ENCODE results near the gene CHD6.

The CHD6 gene

DNA sequence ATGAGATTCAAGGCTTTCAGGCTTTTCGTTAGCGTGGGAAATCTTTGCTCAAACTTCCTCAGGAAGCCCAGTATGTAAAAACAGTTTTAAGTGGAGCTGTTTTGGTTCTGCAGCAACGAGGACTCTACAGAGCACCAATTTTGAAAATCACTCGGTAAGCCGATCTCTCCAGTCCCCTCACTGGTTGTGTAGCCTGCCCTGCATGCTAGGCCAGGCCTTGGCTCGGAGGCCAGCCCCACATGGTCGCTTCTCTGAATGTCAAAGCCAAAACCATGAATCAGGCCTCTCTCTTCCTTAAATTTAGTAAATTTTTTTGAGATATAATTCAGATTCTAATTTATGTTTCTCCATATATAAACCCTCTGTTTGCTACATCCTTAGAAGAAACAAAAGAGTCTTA lies 108.0 kb downstream of the CHD6 start:
- DNase-seq (ENCODE audit: extremely low read depth in 1 of 2, low read depth in 1 of 2), result no peak

DNA sequence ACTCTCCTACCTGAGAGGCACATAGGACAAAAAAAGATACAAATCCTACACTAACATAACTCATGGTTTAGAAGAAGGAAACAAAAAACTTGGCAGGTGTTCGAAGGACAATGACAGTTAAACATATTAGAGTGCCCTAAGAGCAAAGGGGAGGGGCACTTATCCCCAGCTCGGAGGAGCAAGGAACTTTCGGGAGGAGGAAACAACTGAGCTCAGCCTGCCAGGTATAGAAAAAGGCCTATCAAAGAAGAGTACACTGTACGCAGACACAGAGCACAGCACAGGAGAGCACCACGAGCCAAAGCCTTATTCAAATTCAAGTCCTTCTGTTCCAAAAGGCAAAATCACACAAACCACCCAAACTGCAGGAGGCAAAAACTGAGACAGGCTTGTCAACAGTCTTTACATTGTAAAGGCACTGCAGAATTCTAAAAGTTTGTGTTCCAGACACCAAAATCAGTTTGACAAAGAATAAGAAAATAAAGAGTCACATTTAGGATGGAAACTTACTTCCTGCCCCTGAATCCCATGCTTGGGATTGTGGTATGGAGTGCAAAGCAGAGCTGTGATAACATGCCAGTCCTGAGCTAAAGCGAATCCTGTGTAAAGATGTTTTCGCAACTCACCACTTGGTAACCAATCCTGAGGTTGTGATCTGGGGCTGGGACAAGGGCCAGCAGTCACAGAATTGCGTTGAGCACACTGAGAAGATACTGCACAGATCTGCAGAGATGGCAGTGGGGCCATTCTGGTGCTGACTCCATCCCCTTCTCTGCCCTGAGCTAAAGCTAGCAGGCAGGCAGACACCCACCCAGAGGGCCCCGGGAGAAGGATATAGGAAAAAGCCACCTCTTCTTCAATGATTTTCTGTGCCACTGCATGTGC lies 108.6 kb downstream of the CHD6 start:
- DNase-seq (ENCODE audit: extremely low read depth in 1 of 2, low read depth in 1 of 2), result no peak

DNA sequence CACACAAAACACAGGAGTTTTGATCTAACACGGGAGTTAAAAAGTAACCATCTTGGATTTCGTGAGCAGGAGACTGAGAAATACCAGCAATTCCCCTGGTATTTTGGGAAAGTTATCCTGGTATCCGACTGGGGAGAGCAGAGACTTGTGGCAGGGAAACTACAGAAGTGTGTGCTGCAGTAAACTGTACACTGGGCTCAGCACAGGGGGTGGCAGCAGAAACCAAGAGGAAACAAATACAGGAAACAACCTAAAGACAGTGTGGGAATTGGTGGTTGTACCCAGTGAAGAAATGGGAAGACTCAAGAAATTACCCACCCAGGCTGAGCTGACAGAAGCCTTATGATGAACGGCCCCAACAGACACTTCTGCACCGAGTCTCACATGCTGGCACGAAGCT lies 109.8 kb downstream of the CHD6 start:
- DNase-seq (ENCODE audit: extremely low read depth in 1 of 2, low read depth in 1 of 2), result no peak

DNA sequence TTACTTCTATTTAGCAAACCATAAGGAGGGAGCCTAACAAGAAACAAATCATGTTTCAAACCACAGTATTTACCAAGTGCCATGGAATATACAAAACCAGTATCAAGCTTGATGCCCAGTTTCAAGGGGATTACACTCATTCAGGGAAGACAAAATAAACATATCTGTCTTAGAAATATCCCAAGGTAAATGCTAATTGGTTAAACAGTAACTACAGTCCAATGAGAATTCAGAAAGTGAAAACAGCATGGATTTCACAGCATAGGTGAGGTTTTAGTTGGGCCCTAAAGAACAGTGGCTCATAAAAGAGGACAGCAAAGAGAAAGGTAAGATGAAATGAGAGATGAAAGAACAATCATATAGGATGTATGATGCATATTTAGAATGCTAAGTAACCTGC lies 110.3 kb downstream of the CHD6 start:
- DNase-seq (ENCODE audit: extremely low read depth in 1 of 2, low read depth in 1 of 2), result no peak

DNA sequence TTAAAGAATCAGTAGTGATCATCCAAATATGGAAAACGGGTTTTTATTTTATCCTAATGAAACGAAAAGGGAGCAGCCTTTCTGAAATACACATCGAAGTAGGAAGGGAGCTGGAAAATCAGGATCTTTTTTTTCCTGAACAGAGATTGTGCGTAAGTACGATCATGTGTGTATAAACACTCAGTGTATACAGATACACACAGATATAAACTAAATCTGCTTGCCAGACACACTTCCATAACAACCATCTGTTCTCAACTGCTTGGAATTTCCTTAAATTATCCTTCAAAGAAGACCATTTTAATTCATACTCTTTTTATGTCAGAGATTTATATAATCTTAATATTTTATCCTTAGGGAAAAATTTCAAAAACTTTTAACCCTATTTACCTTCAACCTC lies 110.7 kb downstream of the CHD6 start:
- no peak for DNase-seq (ENCODE audit: extremely low read depth in 1 of 2, low read depth in 1 of 2)

DNA sequence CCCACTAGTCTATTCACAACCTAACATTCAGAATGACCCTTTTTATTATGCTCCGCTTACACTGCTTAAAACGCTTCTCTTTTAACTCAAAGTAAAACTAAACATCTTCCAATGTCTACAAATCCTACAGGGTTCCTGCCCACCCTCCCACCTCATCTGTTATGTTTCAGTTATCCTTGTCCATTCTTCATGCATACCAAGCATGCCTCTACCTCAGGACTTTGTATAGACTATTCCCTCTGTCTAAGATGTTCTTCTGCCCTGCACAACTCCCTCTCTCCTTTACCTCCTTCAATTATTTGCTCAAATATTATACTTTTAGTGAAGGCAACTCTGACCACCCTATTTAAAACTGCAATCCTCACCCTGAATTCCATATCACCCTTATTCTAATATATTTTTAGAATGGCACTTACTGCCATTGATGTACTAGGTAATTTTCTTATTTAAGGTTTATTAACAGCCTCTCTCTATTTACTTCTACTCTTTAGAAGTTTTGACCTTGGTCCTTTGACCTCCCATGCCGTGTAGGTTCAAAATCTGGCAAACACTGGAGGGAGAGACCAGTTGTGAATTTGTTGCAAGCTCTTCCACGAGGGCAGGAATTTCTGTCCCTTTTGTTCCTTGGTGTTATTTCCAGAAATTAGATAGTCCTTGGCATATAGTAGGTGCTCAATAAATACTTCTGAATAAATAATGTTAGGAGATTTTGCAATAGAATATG lies 111.8 kb downstream of the CHD6 start:
- DNase-seq (ENCODE audit: extremely low read depth in 1 of 2, low read depth in 1 of 2), result no peak

DNA sequence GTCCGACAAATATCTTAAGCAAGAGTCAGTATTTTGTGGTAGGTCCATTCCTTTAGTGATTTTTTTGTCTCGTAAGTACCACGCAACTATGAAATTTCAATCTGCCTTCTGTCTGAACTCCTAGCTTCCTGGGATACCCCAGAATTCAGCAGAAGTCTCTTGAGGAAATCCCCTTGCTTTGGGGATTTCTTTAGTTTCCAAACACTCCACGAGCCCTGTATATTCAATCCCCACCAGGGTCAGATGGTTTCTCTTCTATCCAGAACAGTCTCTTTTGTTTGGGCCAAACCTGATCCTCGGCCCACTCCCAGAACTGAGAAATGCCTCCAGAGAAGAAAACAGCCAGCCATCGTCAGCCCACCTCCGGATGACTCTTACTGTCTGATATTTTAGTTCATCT lies 113.0 kb downstream of the CHD6 start:
- no peak for DNase-seq (ENCODE audit: extremely low read depth in 1 of 2, low read depth in 1 of 2)

DNA sequence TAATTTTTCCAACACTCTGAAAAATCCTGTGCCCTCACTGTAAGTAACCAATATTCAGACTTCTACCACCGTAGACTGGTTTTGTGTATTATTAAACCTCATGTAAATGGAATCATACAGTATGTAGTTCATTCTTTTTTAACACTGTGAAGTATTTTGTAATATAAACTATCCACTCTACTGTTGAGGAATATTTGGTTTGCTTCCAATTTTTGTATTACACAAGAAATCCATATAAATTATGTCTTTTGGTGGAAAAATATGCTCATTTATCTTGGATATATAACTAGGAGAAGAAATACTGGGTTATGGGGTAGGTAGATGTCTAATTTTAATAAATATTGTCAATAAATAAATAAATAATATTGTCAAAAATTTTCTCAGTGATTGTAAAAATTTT lies 116.8 kb downstream of the CHD6 start:
- DNase-seq (ENCODE audit: extremely low read depth in 1 of 2, low read depth in 1 of 2), result no peak

DNA sequence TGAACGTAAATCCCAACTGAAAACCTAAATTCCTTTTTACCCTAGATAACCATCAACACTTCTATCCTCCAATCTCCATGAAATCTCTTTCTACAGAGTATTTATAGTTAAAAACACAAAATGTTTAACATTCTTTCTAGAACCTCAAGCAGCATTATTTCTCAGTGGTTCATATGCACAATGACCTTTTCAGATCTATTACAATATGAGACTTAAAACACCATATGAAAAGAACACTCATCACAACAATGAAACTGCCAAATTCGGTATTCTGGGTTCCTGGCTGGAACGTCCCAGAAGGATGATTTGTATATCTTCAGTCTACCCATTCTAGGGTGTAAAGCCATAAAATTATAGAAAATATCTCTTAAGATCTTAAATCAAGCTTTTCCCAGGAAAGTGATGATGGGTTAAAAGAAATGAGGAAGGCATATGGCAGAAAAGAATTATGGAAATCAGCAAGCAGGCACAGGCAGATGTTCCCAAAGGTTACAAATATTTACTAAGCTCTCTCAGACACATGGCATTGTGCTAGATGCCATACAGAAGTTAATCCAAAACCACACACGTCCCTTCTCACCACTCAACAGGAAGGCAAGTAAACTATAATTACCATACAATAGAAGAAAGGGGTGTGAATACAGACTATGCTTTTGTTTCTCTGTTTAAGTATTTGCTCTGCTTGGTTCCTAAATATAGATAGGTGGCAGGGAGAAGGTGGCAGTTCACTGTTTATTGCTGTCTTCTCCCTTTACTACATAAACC lies 118.0 kb downstream of the CHD6 start:
- DNase-seq (ENCODE audit: extremely low read depth in 1 of 2, low read depth in 1 of 2), result no peak

DNA sequence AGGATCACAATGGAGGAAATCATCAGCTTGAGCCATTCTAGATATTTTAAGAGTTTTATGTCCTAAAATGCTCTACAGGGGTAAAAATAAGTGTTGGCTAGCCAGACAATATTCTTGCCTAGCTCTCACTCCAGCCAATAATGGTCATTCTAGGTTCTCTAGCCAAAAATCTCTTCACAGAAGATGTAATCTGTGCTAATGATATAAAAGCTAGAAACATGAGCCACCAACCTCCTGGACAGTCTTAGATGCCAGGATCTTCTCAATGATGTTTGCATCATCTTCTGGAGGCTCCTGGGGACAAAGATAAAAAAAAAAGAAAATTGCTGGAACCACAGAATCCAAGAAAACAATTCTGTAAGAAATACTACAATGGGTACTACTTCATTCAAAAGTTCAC lies 119.1 kb downstream of the CHD6 start:
- DNase-seq (ENCODE audit: extremely low read depth in 1 of 2, low read depth in 1 of 2), result no peak

DNA sequence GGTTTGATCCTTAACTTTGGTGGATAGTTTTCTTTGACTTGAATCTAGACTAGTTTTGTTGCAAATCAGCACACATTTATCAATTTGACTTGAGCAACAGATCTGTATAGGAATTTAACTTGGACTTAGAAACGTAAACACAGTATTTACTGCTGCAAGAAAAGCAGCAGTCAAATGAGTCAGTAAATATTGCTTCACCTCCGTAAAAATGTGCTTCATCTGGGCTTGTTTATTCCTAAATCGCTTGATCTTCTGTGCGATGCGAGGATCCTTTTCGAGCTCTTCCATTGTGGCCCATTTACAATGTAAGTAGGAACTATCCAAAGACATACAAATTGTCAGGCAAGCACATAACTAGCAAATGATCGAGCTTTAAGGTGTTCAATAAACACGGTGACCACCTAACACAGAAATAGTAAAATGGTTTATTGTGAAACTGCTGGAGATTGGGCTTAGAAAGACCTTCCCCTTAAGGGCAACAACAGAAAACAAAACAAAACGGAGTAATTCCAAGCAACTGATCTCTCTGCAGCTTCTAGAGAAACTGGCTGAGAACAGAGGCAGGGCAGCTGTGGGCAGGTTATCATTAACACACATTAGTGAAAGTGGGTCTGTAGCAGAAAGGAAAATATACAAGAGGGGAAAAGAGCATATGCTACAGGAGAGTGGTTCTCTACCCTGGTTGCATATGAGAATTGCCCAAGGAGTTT lies 120.8 kb downstream of the CHD6 start:
- DNase-seq (ENCODE audit: extremely low read depth in 1 of 2, low read depth in 1 of 2), result no peak

DNA sequence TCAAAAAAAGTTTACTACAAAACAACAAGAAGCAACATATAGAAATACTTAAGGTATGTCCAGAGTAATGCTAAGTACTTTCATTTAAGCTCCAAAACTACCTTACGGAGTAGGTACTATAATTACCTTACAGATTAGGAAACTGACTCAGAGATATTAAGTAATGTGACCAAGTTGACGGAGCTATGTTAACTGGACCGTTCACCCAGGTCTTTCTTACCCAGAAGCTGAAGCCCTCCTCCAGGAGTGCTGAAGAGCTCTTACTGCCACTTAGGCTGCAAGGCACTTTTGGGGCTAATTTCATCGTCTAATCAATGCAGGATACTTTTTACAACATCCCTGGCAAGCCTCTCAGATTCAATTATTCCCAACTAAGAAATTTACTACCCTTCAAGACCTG lies 123.7 kb downstream of the CHD6 start:
- DNase-seq (ENCODE audit: extremely low read depth in 1 of 2, low read depth in 1 of 2), result no peak

DNA sequence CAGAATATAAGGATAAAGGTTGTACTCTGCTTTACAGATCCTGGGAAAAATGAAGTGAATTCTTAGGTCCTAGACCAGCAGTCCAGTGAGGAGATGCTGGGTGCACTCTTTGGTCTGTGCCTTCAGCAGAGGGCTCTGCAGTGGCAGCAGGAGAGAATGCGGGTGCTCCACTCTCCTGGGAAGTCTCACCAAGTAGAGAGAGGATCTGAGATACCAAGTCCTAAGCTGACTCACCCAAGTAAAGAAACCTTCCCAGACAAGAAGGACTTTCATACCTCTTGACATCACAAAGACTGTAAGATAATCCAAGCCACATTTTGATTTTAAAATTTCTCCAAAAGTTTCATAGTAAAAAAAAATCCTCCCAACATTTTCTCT lies 134.6 kb downstream of the CHD6 start:
- no peak for DNase-seq (ENCODE audit: extremely low read depth in 1 of 2, low read depth in 1 of 2)

DNA sequence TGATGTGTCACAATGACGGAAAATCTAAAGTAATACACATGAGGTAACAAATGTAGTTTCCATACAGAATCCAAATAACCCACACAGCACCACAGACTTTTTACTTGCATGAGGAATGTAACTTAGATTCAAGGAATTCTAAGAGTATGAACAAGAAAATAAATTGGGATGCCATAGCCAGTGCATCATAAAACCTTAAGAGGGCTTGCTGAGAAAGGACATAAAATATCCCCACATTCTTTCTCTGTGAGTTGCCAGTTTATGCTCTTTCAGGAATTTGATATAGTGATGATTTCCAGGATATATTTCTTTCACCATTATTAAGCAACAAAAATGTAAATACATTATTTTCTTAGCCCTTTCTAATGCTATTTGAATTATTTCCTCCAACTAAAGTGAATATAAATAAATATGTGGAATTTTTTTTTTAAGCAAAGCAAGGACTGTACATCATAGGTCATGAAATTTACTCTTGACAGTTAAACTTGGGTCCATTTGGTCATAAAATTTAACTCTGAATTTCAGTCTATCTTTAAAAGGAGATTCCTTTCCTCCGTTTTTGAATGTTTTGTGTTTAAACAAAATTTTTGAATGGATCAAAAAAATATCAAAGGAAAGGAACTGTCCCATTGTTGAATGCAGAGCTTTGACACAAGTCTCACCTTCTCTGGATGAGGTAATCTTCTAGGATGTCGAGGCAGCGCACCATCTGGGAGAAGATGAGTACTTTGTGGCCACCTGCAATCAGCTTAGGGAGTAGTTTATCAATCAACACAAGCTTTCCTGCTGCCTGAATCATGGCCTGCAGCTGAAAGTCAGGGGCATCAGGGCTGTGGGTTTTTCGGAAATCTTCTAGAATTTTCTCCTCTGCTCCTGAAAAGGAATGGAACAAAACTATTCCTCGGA lies 135.3 kb downstream of the CHD6 start:
- DNase-seq (ENCODE audit: extremely low read depth in 1 of 2, low read depth in 1 of 2), result no peak

DNA sequence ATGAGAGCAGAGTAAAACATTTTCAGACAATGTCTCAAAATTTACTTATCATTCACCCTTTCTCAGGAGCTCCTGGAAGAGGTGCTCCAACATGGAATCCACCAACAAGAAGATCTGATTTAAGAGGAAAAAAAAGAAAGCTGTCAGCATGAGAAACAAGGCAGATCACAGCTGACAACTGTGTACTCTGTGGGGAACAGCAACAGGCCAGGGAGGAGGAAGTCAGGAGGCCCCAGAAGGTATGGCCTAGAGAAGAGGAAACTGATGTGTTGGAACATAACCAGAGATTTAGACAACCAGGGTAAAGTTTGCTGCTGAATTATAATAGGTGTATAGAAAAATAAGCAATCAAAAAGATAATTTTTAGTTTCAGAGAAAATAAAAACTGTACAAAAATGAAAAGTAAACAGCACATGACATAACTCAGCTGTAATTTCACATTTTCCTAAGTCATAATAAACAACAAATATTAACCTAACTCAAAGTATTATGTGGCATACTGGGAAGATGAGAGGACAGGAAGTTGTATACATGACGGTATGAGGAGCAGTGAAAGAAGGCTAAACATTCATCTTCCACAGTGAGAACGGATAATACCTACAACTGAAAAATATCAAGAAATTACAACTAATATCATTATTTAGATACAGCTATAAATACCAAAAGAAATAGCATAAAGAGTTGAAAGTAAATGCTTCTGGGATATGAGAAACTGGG lies 138.0 kb downstream of the CHD6 start:
- DNase-seq (ENCODE audit: extremely low read depth in 1 of 2, low read depth in 1 of 2), result no peak

DNA sequence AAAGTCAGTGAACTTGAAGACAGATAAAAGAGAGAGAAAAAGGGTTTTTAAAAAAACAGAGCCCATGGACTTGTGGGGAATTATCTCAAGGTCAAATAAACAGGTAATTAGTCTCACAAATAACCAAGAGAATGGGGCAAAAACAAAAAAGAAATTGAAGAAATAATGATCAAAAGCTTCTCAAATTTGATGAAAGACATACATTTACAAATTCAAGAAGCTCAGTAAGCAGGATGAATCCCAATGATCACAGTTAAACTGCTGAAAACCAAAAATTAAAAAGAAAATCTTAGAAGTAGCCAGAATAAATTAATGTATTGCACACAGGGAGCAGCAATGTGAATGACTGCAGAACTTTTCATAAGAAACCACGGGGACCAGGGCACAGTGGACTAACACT lies 139.1 kb downstream of the CHD6 start:
- no peak for DNase-seq (ENCODE audit: extremely low read depth in 1 of 2, low read depth in 1 of 2)

DNA sequence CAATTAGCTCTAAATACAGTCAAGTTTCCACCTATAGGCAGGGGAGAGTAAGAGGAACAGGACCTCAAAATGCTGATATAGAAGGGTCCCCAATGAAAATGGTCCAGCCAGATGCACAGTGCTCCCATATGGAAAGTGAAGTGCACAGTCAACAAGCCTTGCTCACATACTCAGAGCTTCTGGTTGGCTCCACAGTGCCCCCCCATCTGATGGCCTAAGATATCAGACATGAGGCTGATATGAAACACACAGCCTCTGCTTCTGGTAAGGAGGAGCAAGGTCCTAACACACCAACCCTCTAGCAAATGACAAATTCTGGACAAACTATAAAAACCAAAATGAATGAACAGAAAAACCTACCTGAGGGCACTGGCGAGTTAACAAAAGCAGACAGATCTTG lies 140.2 kb downstream of the CHD6 start:
- no peak for DNase-seq (ENCODE audit: extremely low read depth in 1 of 2, low read depth in 1 of 2)

DNA sequence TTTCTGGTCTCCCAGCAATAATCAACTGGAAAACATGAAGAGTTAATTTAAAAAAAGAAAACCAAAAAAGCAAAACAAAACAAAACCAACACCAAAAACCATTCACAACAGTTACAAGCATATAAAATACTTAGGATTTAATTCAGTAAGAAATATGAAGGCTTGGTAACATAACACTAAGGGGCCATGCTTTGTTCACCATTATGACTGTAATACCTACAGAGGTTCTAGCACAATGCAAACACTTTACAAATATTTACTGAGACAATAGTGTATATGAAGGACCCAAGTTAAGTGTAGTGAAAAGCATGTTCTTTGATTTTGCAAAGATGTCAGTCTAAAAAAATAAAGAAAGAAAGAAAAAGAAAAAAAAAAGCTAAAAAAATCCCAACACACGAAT lies 141.7 kb downstream of the CHD6 start:
- no peak for DNase-seq (ENCODE audit: extremely low read depth in 1 of 2, low read depth in 1 of 2)

DNA sequence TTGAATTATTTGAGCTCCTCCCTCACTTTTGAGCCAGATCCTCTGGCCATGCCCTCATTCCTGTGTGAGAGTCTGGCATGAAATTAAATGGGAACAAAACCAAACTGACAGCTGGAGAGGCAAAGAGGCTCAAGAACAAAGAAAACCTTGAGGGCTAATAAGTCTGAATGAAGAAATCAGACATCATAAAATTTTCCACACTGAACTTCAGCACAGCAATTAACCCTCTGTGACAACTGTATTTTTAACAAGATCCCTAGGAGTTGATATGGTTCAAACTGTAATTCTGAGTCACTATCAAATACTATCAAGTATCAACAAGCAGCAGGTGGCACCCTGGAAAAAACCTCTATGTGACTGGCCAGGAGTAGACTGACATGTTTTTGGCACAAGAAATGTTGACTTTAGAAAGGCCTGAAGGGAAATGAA lies 142.2 kb downstream of the CHD6 start:
- DNase-seq (ENCODE audit: extremely low read depth in 1 of 2, low read depth in 1 of 2), result no peak
